ENCODE measurements around the gene MYPOP.

Gene MYPOP

GRCh38 chr19:45906221-45906620 is 3.8 kb upstream of the MYPOP start (continued):
- no peak for TF ChIP-seq ZBTB20 (tag by site-specific recombination; IDR thresholded peaks at IDR 0.05)
- TF ChIP-seq ZNF416 (tag by site-specific recombination; IDR thresholded peaks at IDR 0.05), result no peak
- TF ChIP-seq ZBTB17 (tag by site-specific recombination; IDR thresholded peaks at IDR 0.05), result no peak

GRCh38 chr19:45905011-45905410 is 2.6 kb upstream of the MYPOP start:
- peaks cover 9% of the 10 kb centered on the region; the same call in 1 of the 2 replicates for H3K4me1 ChIP-seq (ENCODE audit: control insufficient read depth, insufficient read depth, low read length)
- no peak for TF ChIP-seq ZNF302 (tag by site-specific recombination; IDR thresholded peaks at IDR 0.05; ENCODE audit: low read depth)
- no peak for TF ChIP-seq ZNF624 (tag by site-specific recombination; IDR thresholded peaks at IDR 0.05)
- TF ChIP-seq ZNF792 (tag by site-specific recombination; IDR thresholded peaks at IDR 0.05), result no peak
- no peak for TF ChIP-seq ZNF837 (tag by site-specific recombination; IDR thresholded peaks at IDR 0.05)
- TF ChIP-seq WT1 (tag by site-specific recombination; IDR thresholded peaks at IDR 0.05), result no peak
- no peak for TF ChIP-seq ZNF670 (tag by site-specific recombination; IDR thresholded peaks at IDR 0.05; ENCODE audit: low read depth)
- no peak for TF ChIP-seq ZNF501 (tag by site-specific recombination; IDR thresholded peaks at IDR 0.05)
- TF ChIP-seq ZNF19 (tag by site-specific recombination; IDR thresholded peaks at IDR 0.05; ENCODE audit: low read depth), result no peak
- no peak for TF ChIP-seq ZNF747 (tag by site-specific recombination; IDR thresholded peaks at IDR 0.05)
- no peak for TF ChIP-seq MZF1 (tag by site-specific recombination; IDR thresholded peaks at IDR 0.05; ENCODE audit: borderline replicate concordance)
- no peak for TF ChIP-seq ZNF692 (tag by site-specific recombination; IDR thresholded peaks at IDR 0.05)
- no peak for TF ChIP-seq ZNF76 (tag by site-specific recombination; IDR thresholded peaks at IDR 0.05; ENCODE audit: borderline replicate concordance, low read depth)
- TF ChIP-seq ZNF112 (tag by site-specific recombination; IDR thresholded peaks at IDR 0.05), result no peak
- POLR2A ChIA-PET, result no interaction called here
- H3K4me3 ChIP-seq (ENCODE audit: low read depth, low read length), result no peak overlapping the region
- CTCF ChIA-PET, result interaction anchor here (0.6 kb wide), 2 partner anchors 23 to 732 kb away, joined by 3 to 10 read pairs; no protein-coding TSS in a partner anchor
- H3K9me3 ChIP-seq (ENCODE audit: control insufficient read depth, insufficient read depth, low read depth, low read length), result no peaks in the 10 kb centered on the region
- no peak overlapping the region for H3K27ac ChIP-seq (ENCODE audit: extremely low read depth, low read depth, low read length)
- H3K36me3 ChIP-seq (ENCODE audit: control insufficient read depth in 2 of 2, insufficient read depth in 1 of 2, low read length in 2 of 2), result peaks cover 2 to 10% of the 10 kb centered on the region in 2 experiments; a peak in 2 of 3 replicates

GRCh38 chr19:45902651-45903625 is 525 bp upstream of the MYPOP start:
- peaks cover 9% of the 10 kb centered on the region; the same call in 1 of the 2 replicates for H3K4me1 ChIP-seq (ENCODE audit: control insufficient read depth, insufficient read depth, low read length)
- peaks cover 20 to 29% of the 10 kb centered on the region in 2 experiments; a peak in 2 of 3 replicates for H3K36me3 ChIP-seq (ENCODE audit: control insufficient read depth in 2 of 2, insufficient read depth in 1 of 2, low read length in 2 of 2)
- H3K4me3 ChIP-seq (ENCODE audit: low read depth, low read length), result peak overlapping the region; percentile 75
- peak overlapping the region; percentile 63 for H3K27ac ChIP-seq (ENCODE audit: extremely low read depth, low read depth, low read length)
- ChIA-PET POLR2A (interaction anchor here (0.5 to 3.4 kb wide), 24 partner anchors 8 to 811 kb away, joined by 3 to 46 read pairs (median 4); partner anchors contain the start of genes CCDC61, FBXO46, FOXA3 and IRF2BP1), CTCF (interaction anchor here (0.6 to 3.4 kb wide), 17 partner anchors 9 to 714 kb away, joined by 3 to 25 read pairs (median 4); partner anchors contain the start of genes FOXA3, IRF2BP1 and SIX5)
- H3K9me3 ChIP-seq (ENCODE audit: control insufficient read depth, insufficient read depth, low read depth, low read length), result no peaks in the 10 kb centered on the region
- TF ChIP-seq KLF16 (tag by site-specific recombination; IDR thresholded peaks at IDR 0.05), result peak; percentile 5; the same call in 1 of the 2 replicates
- TF ChIP-seq EGR2 (tag by site-specific recombination; IDR thresholded peaks at IDR 0.05; ENCODE audit: low read depth), result peak; percentile 87
- TF ChIP-seq ZBTB26 (tag by site-specific recombination; optimal IDR thresholded peaks at IDR 0.05), result peak; percentile 97
- peak; percentile 87 for TF ChIP-seq SP2 (tag by site-specific recombination; IDR thresholded peaks at IDR 0.05)
- TF ChIP-seq ZBTB11 (tag by site-specific recombination; conservative IDR thresholded peaks at IDR 0.05; ENCODE audit: low read depth), result peak; percentile 41; the same call in 1 of the 2 replicates
- 0 out of 2 replicates have a peak, but pooled peaks have one; percentile 37 for TF ChIP-seq ZNF391 (tag by site-specific recombination; IDR thresholded peaks at IDR 0.05; ENCODE audit: borderline replicate concordance, low read depth)
- TF ChIP-seq KLF8 (tag by site-specific recombination; IDR thresholded peaks at IDR 0.05), result peak; percentile 82
- 0 out of 2 replicates have a peak, but pooled peaks have one; percentile 20 for TF ChIP-seq ZNF843 (tag by site-specific recombination; IDR thresholded peaks at IDR 0.05)
- TF ChIP-seq ZNF76 (tag by site-specific recombination; IDR thresholded peaks at IDR 0.05; ENCODE audit: borderline replicate concordance, low read depth), result peak; percentile 61; the same call in 1 of the 2 replicates
